Measurements from ENCODE around the gene DRC3. TPM values are rescaled to one million over a fixed set of nuclear protein-coding genes. Genes with fewer than 3 reads are reported as not detected.
A peak's percentile ranks its signal among the peaks of the same experiment; 100 is the strongest.

DRC3 gene
- total RNA-seq, 1 donor from 2014 or later = 13.4 TPM

DNA sequence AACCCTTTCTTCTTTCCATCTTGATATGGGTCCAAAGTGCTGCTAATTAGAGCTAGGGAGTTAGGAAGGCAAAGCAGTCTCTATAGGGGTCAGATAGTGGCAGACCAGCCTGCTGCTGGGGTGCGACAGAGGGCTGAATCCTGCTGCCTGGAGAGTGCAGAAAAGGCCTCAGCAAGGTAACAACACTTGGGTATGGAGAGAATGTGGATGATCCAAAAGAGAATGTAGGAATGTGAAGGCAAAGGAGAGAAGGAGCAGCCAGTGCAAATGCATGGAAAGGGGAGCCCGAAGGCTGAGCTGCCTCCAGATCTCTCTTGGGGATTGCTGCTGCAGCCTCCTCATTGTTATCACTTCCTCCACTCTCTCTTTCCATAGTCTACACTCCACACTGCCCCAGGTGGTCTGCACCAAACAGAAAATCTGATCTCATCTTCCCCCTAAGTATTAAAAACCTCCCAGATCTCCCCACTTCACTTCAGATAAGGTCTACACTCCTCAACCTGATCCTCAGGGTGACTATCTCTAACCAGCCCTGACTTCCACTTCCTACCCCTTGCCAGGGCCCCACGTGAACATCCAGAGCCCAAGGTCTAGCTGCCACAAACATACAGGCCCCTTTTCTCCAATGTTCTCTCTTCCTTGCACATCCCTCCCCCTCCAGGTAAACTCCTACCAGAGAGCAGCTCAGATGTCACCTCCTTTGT lies 29.2 kb upstream of the DRC3 start:
- Histone ChIP-seq H3K9me3 (no peaks in the 10 kb centered on the region), H3K36me3 (no peaks in the 10 kb centered on the region), H3K27ac (peak overlapping the region; percentile 61), H3K4me3 (no peak overlapping the region), H3K27me3 (ENCODE audit: low read depth) (no peaks in the 10 kb centered on the region), H3K4me1 (peaks cover 45% of the 10 kb centered on the region)
- DNase-seq = no peak
- no peak for TF ChIP-seq CTCF (IDR thresholded peaks at IDR 0.05)
- intact Hi-C loops (cut with DNase I) = no loop called here
- ATAC-seq = no peak

DNA sequence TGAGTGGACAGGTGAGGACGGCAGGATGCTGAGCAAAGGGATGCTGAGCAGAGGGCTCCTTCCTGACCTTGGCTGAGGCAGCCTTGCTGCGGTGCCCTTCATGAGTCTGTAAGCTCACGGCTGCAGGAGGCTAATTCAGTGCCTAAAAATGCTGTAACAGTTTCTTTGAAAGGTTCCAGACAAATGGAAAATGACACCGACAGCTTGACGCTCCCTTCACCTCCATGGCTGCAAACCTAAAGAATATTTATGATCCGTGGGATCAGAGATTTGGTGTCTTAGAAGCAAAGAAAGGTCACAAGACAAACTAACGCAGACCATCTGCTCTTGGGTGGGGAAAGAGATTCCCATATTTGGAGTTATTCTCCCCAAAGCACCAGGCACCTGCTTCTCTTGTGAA lies 28.4 kb upstream of the DRC3 start:
- ATAC-seq = no peak
- TF ChIP-seq CTCF (IDR thresholded peaks at IDR 0.05) = no peak
- Histone ChIP-seq H3K36me3 (no peaks in the 10 kb centered on the region), H3K27me3 (ENCODE audit: low read depth) (no peaks in the 10 kb centered on the region), H3K9me3 (no peaks in the 10 kb centered on the region), H3K4me3 (no peak overlapping the region), H3K27ac (no peak overlapping the region), H3K4me1 (peaks cover 39% of the 10 kb centered on the region)
- no peak for DNase-seq
- intact Hi-C loops (cut with DNase I) = no loop called here

DNA sequence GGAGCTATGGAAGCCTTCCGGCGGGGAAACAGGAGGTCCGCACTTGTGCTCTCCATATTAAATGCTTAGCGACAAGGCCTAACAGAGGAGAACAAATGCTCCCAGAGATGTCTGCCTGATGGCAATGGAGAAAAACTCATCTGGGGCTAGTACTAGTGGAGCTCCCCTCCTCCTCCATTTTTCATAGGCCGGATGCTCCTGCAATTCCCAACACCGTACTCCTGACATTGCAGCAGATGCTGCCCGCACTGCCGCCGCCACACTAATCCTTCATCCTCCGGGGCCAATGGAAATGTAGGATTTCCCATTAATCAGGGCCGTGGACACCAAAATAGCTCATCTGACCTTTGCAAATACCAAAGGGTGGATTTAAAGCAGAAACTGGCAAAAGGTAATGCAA lies 27.9 kb upstream of the DRC3 start:
- Histone ChIP-seq H3K4me3 (no peak overlapping the region), H3K36me3 (no peaks in the 10 kb centered on the region), H3K4me1 (peaks cover 39% of the 10 kb centered on the region), H3K27ac (no peak overlapping the region), H3K27me3 (ENCODE audit: low read depth) (no peaks in the 10 kb centered on the region), H3K9me3 (no peaks in the 10 kb centered on the region)
- DNase-seq (no peak), ATAC-seq (no peak)
- no peak for TF ChIP-seq CTCF (IDR thresholded peaks at IDR 0.05)
- intact Hi-C loops (cut with DNase I) = no loop called here

- Histone ChIP-seq H3K27me3 (ENCODE audit: low read depth) (no peaks in the 10 kb centered on the region), H3K4me3 (no peak overlapping the region), H3K36me3 (no peaks in the 10 kb centered on the region), H3K27ac (no peak overlapping the region), H3K9me3 (no peaks in the 10 kb centered on the region), H3K4me1 (peaks cover 26% of the 10 kb centered on the region)
- ATAC-seq = no peak
- TF ChIP-seq CTCF (IDR thresholded peaks at IDR 0.05) = no peak
- intact Hi-C loops (cut with DNase I) = no loop called here
- DNase-seq = no peak
These were observed 26.6 kb upstream of the DRC3 start for GRCh38 chr17:17946093-17946492.

- ATAC-seq = no peak
These were observed 25.4 kb upstream of the DRC3 start for GRCh38 chr17:17947309-17947708.

More at GRCh38 chr17:17947309-17947708, 25.4 kb upstream of the DRC3 start:
- Histone ChIP-seq H3K36me3 (no peaks in the 10 kb centered on the region), H3K4me1 (peaks cover 19% of the 10 kb centered on the region), H3K9me3 (no peaks in the 10 kb centered on the region), H3K27me3 (ENCODE audit: low read depth) (no peaks in the 10 kb centered on the region), H3K27ac (no peak overlapping the region), H3K4me3 (no peak overlapping the region)
- intact Hi-C loops (cut with DNase I) = no loop called here
- DNase-seq = no peak
- no peak for TF ChIP-seq CTCF (IDR thresholded peaks at IDR 0.05)

All from lower lobe of right lung (tissue), 2 donors.